ENCODE measurements around the gene CA10.

Gene CA10

GRCh38 chr17:51763058-51763457 lies 395.5 kb downstream of the CA10 start:
- H3K27me3 ChIP-seq (ENCODE audit: insufficient read depth, low read depth, severe bottlenecking): no peaks in the 10 kb centered on the region

DNA sequence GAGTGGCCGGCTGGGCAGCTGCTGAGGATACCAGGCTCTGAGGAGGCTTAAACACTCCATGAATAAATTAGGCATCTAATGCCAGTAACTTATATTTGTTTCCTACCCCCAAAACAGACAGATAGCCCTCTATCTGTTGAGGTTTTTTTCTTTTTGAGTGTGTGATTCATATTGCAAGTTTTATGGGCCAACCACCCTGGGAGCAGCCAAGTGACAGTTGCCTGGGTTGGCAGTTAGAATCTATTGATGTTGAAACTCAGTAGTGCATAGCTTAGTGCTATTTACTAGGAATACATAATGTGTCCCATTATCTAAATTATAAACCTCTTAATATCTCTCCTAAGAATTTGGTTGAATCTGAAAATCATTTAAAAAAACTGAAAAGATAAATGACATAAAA lies 397.4 kb downstream of the CA10 start:
- Histone ChIP-seq H3K4me3 (ENCODE audit: low read depth, low read length) (no peak overlapping the region), H3K9me3 (ENCODE audit: severe bottlenecking) (no peaks in the 10 kb centered on the region), H3K36me3 (no peaks in the 10 kb centered on the region), H3K27me3 (ENCODE audit: insufficient read depth, low read depth, severe bottlenecking) (no peaks in the 10 kb centered on the region), H3K27ac (no peak overlapping the region)
- TF ChIP-seq CTCF (IDR thresholded peaks at IDR 0.05; ENCODE audit: low read depth, low read length): no peak
- DNase-seq: no peak

More at GRCh38 chr17:51763058-51763457, 395.5 kb downstream of the CA10 start:
- H3K27ac ChIP-seq: no peak overlapping the region
- DNase-seq: no peak
- TF ChIP-seq CTCF (IDR thresholded peaks at IDR 0.05; ENCODE audit: low read depth, low read length): no peak
- no peaks in the 10 kb centered on the region for H3K9me3 ChIP-seq (ENCODE audit: severe bottlenecking)
- H3K36me3 ChIP-seq: no peaks in the 10 kb centered on the region
- H3K4me3 ChIP-seq (ENCODE audit: low read depth, low read length): no peak overlapping the region

DNA sequence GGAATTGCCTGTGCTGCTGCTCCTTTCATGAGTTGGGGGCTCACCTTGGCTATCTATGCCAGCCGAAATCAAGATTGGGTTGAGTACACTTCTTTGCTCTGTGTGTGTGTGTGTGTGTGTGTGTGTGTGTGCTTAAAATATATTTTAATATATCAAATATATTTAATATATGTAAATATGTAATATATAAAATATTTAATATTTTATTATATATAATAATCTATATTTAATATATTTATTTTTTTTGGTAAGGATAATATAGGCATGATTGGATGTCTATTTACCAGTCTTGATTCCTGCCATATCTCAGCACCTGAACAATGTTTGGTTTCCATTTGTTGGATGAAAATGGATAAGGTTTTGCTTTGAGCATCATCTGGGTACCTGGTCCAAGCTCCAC lies 399.3 kb downstream of the CA10 start:
- no peak for DNase-seq
- no peaks in the 10 kb centered on the region for H3K27me3 ChIP-seq (ENCODE audit: insufficient read depth, low read depth, severe bottlenecking)
- no peak overlapping the region for H3K4me3 ChIP-seq (ENCODE audit: low read depth, low read length)
- no peak for TF ChIP-seq CTCF (IDR thresholded peaks at IDR 0.05; ENCODE audit: low read depth, low read length)
- no peaks in the 10 kb centered on the region for H3K9me3 ChIP-seq (ENCODE audit: severe bottlenecking)
- no peak overlapping the region for H3K27ac ChIP-seq
- no peaks in the 10 kb centered on the region for H3K36me3 ChIP-seq

GRCh38 chr17:51751072-51751471 lies 407.4 kb downstream of the CA10 start:
- Histone ChIP-seq H3K4me3 (ENCODE audit: low read depth, low read length) (no peak overlapping the region), H3K27me3 (ENCODE audit: insufficient read depth, low read depth, severe bottlenecking) (no peaks in the 10 kb centered on the region), H3K27ac (no peak overlapping the region), H3K9me3 (ENCODE audit: severe bottlenecking) (no peaks in the 10 kb centered on the region), H3K36me3 (no peaks in the 10 kb centered on the region)
- TF ChIP-seq CTCF (IDR thresholded peaks at IDR 0.05; ENCODE audit: low read depth, low read length): no peak
- DNase-seq: no peak

GRCh38 chr17:51748749-51749604 lies 409.5 kb downstream of the CA10 start:
- H3K27ac ChIP-seq: no peak overlapping the region
- H3K36me3 ChIP-seq: no peaks in the 10 kb centered on the region
- H3K9me3 ChIP-seq (ENCODE audit: severe bottlenecking): no peaks in the 10 kb centered on the region
- no peak for DNase-seq
- no peaks in the 10 kb centered on the region for H3K27me3 ChIP-seq (ENCODE audit: insufficient read depth, low read depth, severe bottlenecking)
- TF ChIP-seq CTCF (IDR thresholded peaks at IDR 0.05; ENCODE audit: low read depth, low read length): no peak
- H3K4me3 ChIP-seq (ENCODE audit: low read depth, low read length): no peak overlapping the region

GRCh38 chr17:51746421-51746820 lies 412.1 kb downstream of the CA10 start:
- no peak for DNase-seq
- no peak overlapping the region for H3K27ac ChIP-seq
- no peak for TF ChIP-seq CTCF (IDR thresholded peaks at IDR 0.05; ENCODE audit: low read depth, low read length)

More at GRCh38 chr17:51746421-51746820, 412.1 kb downstream of the CA10 start:
- Histone ChIP-seq H3K4me3 (ENCODE audit: low read depth, low read length) (no peak overlapping the region), H3K36me3 (no peaks in the 10 kb centered on the region), H3K9me3 (ENCODE audit: severe bottlenecking) (no peaks in the 10 kb centered on the region), H3K27me3 (ENCODE audit: insufficient read depth, low read depth, severe bottlenecking) (no peaks in the 10 kb centered on the region)

Measured in WERI-Rb-1 (cell line).